Neutrophil (primary cell): ENCODE data around the gene SIPA1.
"Not testable (repeated sequence)": the region's sequence is repeated elsewhere in the genome, so short reads cannot be mapped to it uniquely, and the experiment has no call there.

Experiments
- H3K27ac ChIP-seq: fragments of 200-600 bp; sonication (generic); 2 replicates; pipeline ENCODE4 v1.5.1; 2016; ENCODE audit warnings: mild to moderate bottlenecking, moderate library complexity
- H3K27me3 ChIP-seq: fragments of 200-600 bp; sonication (generic); 2 replicates; pipeline ENCODE4 v1.6.0; 2016; ENCODE audit warnings: mild to moderate bottlenecking
- H3K36me3 ChIP-seq: fragments of 200-600 bp; sonication (generic); 2 replicates; pipeline ENCODE4 v1.5.1; 2017
- H3K4me1 ChIP-seq, 2 experiments: fragments of 200-600 bp in 1 of 2; sonication (generic) in 1 of 2; 1 replicate in 1 of 2; 2 replicates in 1 of 2; pipeline versions ENCODE4 v1.5.1 to v1.6.1; 2013 to 2016; ENCODE audit warnings: low read depth in 1 of 2, low read length in 1 of 2, mild to moderate bottlenecking in 1 of 2, moderate library complexity in 1 of 2; ENCODE audit not compliant: control insufficient read depth in 1 of 2, insufficient read depth in 1 of 2
- H3K4me3 ChIP-seq, 2 experiments: fragments of 200-600 bp in 1 of 2; sonication (generic) in 1 of 2; 1 replicate in 1 of 2; 2 replicates in 1 of 2; pipeline ENCODE4 v1.5.1; 2013 to 2016; ENCODE audit warnings: low read depth in 1 of 2, low read length in 1 of 2, mild to moderate bottlenecking in 1 of 2, moderate library complexity in 1 of 2
- H3K9me3 ChIP-seq: fragments of 200-600 bp; sonication (generic); 2 replicates; pipeline ENCODE4 v1.5.1; 2016
- CTCF ChIP-seq: fragments of 200-600 bp; sonication (generic); IDR thresholded peaks from 2 replicates; pipeline ENCODE4 v1.5.1; 2016; ENCODE audit warnings: antibody characterized with exemption

The SIPA1 gene

GRCh38 chr11:65636108-65637031 lies 1.5 kb upstream of the SIPA1 start:
- H3K4me1 ChIP-seq = peaks cover 36 to 38% of the 10 kb centered on the region in 2 experiments
- peaks cover 58% of the 10 kb centered on the region for H3K36me3 ChIP-seq

GRCh38 chr11:65637032-65637557 lies 806 bp upstream of the SIPA1 start:
- Histone ChIP-seq H3K4me1 (peaks cover 43 to 46% of the 10 kb centered on the region in 2 experiments), H3K9me3 (no peaks in the 10 kb centered on the region), H3K27me3 (no peaks in the 10 kb centered on the region), H3K27ac (peak overlapping the region; percentile 100), H3K4me3 (peak overlapping the region; percentile 83 to 90), H3K36me3 (peaks cover 58% of the 10 kb centered on the region)
- no peak for TF ChIP-seq CTCF

More at GRCh38 chr11:65636108-65637031, 1.5 kb upstream of the SIPA1 start:
- Histone ChIP-seq H3K9me3 (no peaks in the 10 kb centered on the region), H3K27me3 (no peaks in the 10 kb centered on the region), H3K27ac (peak overlapping the region; percentile 100), H3K4me3 (no peak overlapping the region)
- TF ChIP-seq CTCF = no peak

- Histone ChIP-seq H3K4me3 (peak overlapping the region; percentile 83 to 90), H3K27ac (peak overlapping the region; percentile 100), H3K36me3 (peaks cover 61% of the 10 kb centered on the region), H3K4me1 (peaks cover 63 to 64% of the 10 kb centered on the region in 2 experiments)
- not testable (repeated sequence) for H3K9me3 ChIP-seq, H3K27me3 ChIP-seq
These were observed 1.3 kb downstream of the SIPA1 start for GRCh38 chr11:65639228-65639597.

GRCh38 chr11:65639623-65640482 lies 2.0 kb downstream of the SIPA1 start:
- Histone ChIP-seq H3K27me3 (no peaks in the 10 kb centered on the region), H3K36me3 (peaks cover 61% of the 10 kb centered on the region), H3K4me1 (peaks cover 63 to 65% of the 10 kb centered on the region in 2 experiments), H3K4me3 (peak overlapping the region; percentile 83 to 90), H3K9me3 (no peaks in the 10 kb centered on the region), H3K27ac (peak overlapping the region; percentile 100)
- TF ChIP-seq CTCF = no peak

GRCh38 chr11:65640483-65641296 lies 2.8 kb downstream of the SIPA1 start:
- Histone ChIP-seq H3K27ac (peak overlapping the region; percentile 100), H3K36me3 (peaks cover 61% of the 10 kb centered on the region), H3K4me1 (peaks cover 63 to 65% of the 10 kb centered on the region in 2 experiments), H3K27me3 (no peaks in the 10 kb centered on the region), H3K4me3 (peak overlapping the region; percentile 83 to 90), H3K9me3 (no peaks in the 10 kb centered on the region)
- no peak for TF ChIP-seq CTCF
